HG02852 (cell line): ENCODE results near the gene GPR179.

ENCODE experiments used
- ATAC-seq: cut with Tn5 transposase; IDR thresholded peaks from one replicate; pipeline ENCODE4 v1.9.1; 2021; ENCODE audit warnings: mild to moderate bottlenecking, moderate library complexity; ENCODE audit not compliant: unreplicated experiment

The GPR179 gene

DNA sequence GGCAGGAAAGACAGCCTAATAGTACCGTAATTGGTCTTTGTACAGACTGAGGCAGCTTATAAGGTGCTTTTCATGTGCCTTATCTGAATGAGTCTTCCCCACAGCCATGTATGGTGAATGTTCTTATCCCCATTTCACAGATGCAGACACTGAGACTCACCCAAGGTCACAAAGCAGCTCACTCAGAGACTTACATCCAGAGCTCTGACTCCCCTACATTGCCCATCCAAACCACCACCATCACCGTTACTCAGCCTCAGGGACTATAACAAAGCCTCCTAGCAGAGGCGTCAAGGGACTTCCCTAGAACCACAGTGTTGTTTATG lies 627 bp upstream of the GPR179 start:
- ATAC-seq, result no peak

GRCh38 chr17:38342886-38343607 lies 709 bp downstream of the GPR179 start:
- ATAC-seq, result no peak

- ATAC-seq, result no peak
These were observed 2.6 kb downstream of the GPR179 start for GRCh38 chr17:38341035-38341721.

- ATAC-seq, result no peak
These were observed 3.9 kb downstream of the GPR179 start for GRCh38 chr17:38339891-38340290.

- no peak for ATAC-seq
These were observed 5.2 kb downstream of the GPR179 start for GRCh38 chr17:38338535-38338934.

DNA sequence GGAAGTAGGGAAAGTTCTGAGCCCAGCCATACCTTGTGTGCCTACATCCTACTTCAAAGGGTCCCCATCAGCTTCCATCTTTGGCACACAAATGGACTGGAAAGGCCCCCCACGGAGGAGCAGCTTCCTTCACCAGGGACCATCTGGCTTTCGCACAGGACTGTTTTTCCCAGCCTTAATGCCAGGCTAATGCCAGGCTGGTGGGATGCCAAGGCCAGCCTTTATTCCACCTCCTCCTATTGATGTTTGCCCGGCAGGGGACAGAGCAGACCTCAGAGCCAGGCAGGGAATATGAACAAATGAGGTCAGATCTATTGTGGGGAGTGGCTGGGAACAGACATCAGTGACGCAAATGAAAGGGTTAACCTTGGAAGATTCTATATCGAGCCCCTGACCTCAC lies 5.7 kb downstream of the GPR179 start:
- ATAC-seq, result no peak

DNA sequence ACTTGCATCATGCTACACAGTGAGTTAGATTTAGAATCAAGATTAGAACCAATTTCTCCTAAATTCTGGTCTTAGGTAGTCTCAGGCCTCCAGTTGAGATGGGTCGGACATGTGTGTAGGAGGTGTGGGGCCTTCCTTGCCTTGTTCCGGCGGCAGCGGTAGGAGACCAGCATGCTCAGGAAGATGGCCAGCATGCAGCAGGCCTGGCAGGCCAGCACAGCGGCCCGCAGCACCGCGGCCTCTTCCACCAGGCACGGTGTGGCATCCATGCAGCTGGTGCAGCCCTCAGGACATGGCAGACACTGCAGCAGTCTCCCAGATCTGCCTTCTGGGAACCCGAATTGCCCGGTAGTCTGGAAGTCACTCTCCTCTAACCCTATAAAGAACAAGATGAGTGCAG lies 6.9 kb downstream of the GPR179 start:
- ATAC-seq, result no peak

- no peak for ATAC-seq
These were observed 9.0 kb downstream of the GPR179 start for GRCh38 chr17:38334480-38335364.

- no peak for ATAC-seq
These were observed 10.0 kb downstream of the GPR179 start for GRCh38 chr17:38333635-38334295.

DNA sequence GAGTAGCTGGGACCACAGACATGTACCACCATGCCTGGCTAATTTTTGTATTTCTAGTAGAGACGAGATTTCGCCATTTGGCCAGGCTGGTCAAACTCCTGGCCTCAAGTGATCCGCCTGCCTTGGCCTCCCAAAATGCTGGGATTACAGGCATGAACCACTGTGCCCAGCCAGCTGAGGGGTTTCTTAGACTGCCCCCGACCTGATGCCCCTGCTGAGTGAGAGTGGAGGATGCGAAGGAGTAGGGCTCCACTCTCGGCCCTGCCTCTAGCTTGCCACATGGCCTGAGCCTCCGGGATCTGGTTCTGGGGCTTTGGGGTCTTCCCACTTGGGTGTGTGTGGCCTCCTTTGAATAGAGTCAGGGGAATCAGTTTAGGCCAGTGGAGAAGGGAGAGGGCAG lies 11.0 kb downstream of the GPR179 start:
- ATAC-seq, result no peak

DNA sequence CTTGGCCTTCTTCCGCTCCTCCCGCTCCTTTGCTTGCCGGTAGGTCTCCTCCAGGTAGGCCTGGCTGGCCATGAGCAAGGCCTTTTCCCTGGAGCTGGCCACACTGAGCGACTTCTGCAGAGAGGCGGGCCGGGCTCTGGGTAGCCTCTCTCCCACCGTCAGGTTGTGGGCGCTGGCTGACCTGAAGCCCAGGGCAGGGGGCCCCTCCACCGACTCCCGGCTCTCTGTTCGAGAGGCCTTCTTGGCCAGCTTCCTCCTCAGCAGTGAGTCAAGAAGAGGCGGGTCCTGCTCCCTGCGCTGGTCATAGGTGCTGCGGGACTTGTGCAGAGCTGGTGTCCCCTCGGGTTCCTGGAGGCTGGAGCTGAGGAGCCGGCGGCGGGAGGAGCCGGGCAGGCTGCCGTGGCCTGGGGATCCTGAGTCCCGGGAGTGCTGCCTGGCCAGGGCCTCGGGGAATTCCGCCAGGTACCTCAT lies 12.8 kb downstream of the GPR179 start:
- ATAC-seq, result no peak

GRCh38 chr17:38329808-38330730 lies 13.7 kb downstream of the GPR179 start:
- no peak for ATAC-seq

DNA sequence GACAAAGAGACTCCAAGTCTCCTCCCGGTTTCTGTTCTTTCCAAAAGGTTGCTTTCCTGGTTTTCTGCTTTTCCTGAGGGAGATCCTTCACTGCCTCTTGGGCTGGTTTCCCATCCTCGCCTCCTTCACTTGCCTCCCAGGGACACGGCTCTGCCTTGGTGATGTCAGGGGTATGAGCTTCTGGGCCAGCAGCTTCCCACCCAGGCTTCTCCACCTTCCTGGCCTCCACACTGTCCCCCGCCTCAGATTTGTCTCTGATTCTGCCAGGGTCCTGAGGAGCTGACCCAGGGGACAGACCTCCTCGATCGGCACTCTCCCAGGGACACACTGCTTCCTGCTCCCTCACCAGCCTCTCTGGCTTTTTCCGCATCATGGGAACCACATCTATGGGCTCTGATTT lies 14.5 kb downstream of the GPR179 start:
- ATAC-seq, result no peak

GRCh38 chr17:38328620-38329019 lies 15.1 kb downstream of the GPR179 start:
- no peak for ATAC-seq

- ATAC-seq, result no peak
These were observed 15.8 kb downstream of the GPR179 start for GRCh38 chr17:38327936-38328335.

DNA sequence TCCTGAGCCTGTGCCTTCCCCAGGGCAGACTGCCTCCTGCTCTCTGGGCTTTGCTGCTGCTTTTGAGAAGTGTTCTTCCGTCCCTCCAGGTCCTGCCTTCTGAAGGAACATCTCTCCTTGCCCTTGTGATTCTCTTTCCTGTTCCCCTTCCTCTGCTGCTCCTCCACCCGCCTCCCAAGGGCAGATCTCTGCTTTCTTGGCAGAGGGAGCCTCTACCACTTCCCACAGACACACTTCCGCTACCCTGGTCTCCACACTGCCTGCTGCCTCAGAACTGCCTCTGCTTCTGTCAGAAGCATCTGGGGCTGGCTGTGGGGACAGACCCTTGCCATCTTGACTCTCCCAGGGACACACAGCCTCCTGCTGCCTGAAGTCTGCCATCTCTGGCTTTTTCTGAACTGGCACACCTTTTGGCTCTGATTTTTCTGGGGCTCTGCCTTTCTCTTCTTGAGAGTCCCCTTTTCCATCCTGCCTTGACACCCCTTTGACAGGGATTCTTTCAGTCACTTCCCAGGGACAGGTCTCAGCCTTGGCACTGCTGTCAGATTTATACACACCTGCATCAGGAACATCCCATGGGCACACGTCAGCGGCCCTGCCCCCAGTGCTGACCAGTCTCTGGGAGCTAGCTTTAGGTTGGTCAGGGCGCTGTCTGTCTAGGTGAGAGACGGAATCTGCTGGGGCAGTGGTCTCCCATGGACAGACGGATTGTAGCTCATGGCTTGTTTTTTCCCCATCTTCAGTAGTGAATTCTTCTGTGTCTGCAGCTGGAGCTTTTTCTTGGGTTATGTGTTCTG lies 16.6 kb downstream of the GPR179 start:
- no peak for ATAC-seq

DNA sequence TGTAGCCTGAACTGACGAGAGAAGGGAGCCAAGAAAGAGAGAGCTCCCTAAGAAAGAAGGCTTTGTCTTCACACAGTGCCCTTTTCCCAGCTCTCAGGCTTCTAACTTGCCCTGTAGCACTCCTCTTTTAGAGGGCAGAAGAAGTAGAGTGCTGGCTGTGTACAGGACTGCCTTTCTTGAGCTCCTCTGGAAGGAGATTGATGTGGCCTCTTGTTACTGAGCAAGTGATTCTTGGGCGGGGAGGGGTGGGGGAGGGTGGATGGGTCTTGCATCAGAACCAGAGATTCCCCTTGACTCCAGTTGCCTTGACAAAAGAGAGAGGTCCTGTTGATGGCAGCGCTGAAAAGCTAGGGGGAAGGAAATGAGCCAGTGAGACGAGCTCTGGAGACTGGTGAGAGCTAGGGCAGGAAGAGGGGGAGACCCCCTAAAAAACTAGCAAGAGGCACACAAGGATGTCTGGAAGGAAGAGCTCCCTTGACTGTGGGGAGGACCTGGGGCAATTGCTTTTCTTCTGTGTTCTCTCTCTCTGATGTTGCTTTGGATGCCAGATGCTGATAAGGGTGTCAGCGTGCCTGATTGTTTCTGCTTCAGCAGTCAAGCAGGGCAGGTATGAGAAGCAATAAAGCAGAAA lies 18.4 kb downstream of the GPR179 start:
- ATAC-seq, result no peak

DNA sequence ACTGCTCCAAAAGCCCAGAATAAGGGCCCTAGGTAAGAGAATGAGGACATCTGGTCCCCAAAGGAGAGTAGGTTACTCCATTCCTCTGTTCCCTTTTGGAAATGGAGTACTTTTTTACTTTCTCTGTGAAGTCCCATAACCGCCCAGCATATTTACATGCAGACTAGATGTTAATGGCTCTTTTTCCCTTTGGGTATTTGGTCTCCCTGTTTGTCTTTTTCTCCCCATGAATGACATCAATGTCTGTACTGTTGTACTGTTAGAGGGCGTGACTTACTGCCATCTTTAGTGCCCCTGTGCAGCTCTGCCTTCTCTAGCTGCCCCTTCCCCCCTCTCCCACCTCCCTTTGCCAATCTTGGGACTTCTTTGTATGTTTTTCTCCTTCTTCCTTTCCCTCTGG lies 19.0 kb downstream of the GPR179 start:
- ATAC-seq, result no peak
